Testis (tissue), 2 donors: ENCODE measurements around the gene ZNF213.

Source experiments
- POLR2A ChIP-seq: fragments of 450-650 bp; IDR thresholded peaks from one replicate; pipeline ENCODE4 v1.6.1; 2017; ENCODE audit warnings: antibody characterized with exemption, mild to moderate bottlenecking, moderate library complexity
- TF ChIP-seq, protein P1 (sequence below), 3 experiments: fragments of 450-650 bp in 2 of 3; fragments of 200-600 bp in 1 of 3; sonication (generic) in 1 of 3; IDR thresholded peaks; one replicate each; pipeline ENCODE4 v1.5.1; 2016 to 2019; ENCODE audit warnings: antibody characterized with exemption in 3 of 3, mild to moderate bottlenecking in 2 of 3, moderate library complexity in 1 of 3

DNA sequence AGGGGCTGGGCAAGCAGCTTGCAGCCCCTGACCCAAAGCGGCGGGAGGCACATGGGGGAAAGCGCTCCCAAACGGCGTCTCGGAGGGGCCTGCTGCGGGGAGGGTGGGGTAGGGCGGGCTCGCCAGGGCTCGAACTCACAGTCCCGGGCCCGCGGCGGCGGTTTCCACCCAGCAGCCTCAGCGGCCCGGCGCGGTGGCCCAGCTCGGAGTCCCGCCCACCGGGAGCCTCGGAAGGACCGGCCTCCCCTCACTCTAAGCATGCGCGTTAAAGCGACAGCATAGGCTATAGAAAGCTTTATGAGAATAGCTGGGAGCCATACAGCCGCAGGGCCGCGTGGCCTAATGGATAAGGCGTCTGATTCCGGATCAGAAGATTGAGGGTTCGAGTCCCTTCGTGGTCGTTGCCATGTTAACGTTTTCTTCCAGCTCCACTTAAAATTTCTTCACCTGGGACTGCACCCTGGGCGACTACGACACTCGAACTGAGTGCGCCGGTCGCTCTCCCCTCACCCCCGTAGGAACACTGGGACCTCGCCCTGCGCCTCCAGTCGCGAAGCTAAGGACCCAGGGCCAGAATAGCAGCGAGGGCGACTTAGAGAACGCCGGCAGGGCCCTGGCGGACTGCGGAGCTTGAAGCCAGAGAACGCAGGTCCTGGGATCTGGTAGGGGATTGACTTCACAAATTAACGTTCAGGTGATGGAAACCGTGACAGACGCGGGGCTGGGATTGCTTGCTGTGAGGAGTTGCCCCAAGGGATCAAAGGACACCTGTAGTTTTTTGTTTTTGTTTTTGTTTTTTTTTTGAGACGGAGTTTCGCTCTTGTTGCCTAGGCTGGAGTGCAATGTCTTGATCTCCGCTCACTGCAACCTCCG is 15.8 kb downstream of the ZNF213 start:
- TF ChIP-seq, protein P1, sequence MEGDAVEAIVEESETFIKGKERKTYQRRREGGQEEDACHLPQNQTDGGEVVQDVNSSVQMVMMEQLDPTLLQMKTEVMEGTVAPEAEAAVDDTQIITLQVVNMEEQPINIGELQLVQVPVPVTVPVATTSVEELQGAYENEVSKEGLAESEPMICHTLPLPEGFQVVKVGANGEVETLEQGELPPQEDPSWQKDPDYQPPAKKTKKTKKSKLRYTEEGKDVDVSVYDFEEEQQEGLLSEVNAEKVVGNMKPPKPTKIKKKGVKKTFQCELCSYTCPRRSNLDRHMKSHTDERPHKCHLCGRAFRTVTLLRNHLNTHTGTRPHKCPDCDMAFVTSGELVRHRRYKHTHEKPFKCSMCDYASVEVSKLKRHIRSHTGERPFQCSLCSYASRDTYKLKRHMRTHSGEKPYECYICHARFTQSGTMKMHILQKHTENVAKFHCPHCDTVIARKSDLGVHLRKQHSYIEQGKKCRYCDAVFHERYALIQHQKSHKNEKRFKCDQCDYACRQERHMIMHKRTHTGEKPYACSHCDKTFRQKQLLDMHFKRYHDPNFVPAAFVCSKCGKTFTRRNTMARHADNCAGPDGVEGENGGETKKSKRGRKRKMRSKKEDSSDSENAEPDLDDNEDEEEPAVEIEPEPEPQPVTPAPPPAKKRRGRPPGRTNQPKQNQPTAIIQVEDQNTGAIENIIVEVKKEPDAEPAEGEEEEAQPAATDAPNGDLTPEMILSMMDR (IDR thresholded peaks at IDR 0.05) = no peak
- no peak for TF ChIP-seq POLR2A
